Medulla oblongata (tissue), 1 donor: ENCODE measurements around the gene MAGEA9B.
"Not testable (repeated sequence)": the region's sequence is repeated elsewhere in the genome, so short reads cannot be mapped to it uniquely, and the experiment has no call there.

Experiments used
- DNase-seq: peaks from one replicate; pipeline ENCODE4 v3.0.0-alpha.2; 2015; ENCODE audit errors: extremely low spot score

MAGEA9B gene

DNA sequence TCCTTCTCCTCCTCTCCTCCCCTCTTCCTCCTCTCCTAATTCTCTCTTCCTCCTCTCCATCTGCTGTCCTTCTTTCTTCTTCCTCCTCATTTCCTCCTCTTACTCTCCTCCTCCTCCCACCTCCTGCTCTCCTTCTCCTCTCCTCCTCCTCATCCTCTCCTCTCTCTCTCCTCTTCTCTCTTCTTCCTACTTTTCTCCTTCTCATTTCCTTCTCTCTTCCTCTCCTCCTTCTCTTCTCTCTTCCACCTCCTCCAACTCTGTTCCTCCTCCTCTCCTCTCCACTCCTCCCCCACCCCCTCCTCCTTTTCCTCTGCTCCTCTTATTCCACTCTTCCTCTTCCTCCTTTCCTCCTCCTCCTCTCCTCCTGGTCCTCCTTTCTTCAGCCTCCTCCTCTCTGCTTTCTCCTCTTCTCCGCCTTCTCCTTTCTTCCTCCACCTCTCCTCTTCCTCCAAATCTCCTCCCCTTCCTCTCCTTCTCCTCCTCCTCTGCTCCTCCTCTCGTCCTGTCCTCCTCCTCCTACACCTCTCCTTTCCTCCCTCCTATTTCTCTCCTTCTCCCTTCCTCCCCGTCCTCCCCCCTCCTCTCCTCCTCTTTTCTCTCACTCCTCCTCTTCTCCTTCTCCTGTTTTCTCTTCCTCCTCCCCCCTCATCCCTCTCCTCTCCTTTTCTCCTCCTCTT is 52.2 kb downstream of the MAGEA9B start:
- not testable (repeated sequence) for DNase-seq

DNA sequence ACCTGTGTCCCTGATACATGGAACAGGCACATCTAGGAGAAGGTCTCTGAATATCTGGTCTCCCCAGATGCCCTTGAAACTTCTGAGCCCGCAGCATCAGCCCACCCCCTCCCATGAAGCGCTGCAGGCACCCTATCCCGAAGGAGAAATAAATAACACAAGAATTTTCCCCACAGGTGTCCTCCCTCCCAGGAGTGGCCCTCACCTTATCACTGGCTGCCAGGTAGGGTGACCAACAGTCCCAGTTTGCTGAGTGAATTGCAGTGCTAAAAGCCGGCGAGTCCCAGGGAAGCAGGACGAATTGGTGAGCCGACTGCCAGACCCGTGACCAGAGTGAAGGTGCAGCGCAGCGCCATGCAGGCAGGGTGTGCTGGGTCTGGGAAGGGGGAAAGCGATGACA is 53.3 kb downstream of the MAGEA9B start:
- DNase-seq: not testable (repeated sequence)

DNA sequence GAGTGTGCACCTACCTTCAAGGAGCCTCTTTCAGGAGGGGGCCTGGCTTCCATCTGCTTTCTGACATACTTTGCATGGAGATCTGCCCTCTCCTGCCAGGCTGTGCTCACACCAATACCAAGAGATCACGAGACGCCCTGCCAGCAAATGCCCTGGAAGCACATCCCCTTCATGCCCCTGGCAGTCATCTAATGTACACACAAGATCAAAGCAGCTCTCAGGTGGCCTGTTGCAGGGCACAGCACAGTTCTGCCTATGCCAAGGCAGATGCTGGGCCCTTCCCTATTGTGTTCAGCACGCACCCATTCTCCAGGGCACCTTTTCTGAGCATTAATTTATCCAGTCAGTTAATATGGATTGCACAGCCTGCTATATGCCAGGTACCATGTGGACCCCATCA is 54.4 kb downstream of the MAGEA9B start:
- not testable (repeated sequence) for DNase-seq
